ENCODE results near the gene SH3GLB1.
A peak's percentile ranks its signal among the peaks of the same experiment; 100 is the strongest.

The SH3GLB1 gene

DNA sequence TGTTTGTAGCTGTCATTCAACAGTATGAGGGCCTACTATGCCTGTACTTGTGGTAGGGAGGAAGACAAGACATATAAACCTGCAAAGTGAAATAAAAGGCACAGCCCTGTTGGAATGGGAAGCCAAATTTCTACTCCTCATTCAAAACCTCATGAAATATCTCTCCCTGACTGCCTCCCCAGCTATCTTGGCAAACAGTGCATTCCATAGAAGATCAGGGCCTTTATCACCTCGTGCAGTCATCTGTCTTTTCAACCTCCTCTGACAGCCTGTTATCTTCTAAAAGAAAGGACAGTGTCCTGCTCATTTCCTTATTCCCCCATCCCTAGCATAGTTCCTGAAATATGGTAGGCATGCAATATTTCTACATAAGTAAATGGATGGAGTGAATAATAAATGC lies 71.0 kb downstream of the SH3GLB1 start:
- H3K4me1 ChIP-seq (ENCODE audit: insufficient read depth, poor library complexity, severe bottlenecking) = peaks cover 43% of the 10 kb centered on the region
- H3K36me3 ChIP-seq (ENCODE audit: low read depth) = no peaks in the 10 kb centered on the region
- no peak overlapping the region for H3K4me3 ChIP-seq (ENCODE audit: severe bottlenecking)
- peak overlapping the region; percentile 94 for H3K27ac ChIP-seq (ENCODE audit: poor library complexity, severe bottlenecking)
- ATAC-seq (ENCODE audit: low read depth) (no peak), DNase-seq (ENCODE audit: low spot score) (no peak)
- TF ChIP-seq, protein P1, sequence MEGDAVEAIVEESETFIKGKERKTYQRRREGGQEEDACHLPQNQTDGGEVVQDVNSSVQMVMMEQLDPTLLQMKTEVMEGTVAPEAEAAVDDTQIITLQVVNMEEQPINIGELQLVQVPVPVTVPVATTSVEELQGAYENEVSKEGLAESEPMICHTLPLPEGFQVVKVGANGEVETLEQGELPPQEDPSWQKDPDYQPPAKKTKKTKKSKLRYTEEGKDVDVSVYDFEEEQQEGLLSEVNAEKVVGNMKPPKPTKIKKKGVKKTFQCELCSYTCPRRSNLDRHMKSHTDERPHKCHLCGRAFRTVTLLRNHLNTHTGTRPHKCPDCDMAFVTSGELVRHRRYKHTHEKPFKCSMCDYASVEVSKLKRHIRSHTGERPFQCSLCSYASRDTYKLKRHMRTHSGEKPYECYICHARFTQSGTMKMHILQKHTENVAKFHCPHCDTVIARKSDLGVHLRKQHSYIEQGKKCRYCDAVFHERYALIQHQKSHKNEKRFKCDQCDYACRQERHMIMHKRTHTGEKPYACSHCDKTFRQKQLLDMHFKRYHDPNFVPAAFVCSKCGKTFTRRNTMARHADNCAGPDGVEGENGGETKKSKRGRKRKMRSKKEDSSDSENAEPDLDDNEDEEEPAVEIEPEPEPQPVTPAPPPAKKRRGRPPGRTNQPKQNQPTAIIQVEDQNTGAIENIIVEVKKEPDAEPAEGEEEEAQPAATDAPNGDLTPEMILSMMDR (IDR thresholded peaks at IDR 0.05; ENCODE audit: poor library complexity, severe bottlenecking) = no peak
- H3K27me3 ChIP-seq (ENCODE audit: insufficient read depth, poor library complexity, severe bottlenecking) = no peaks in the 10 kb centered on the region
- no peaks in the 10 kb centered on the region for H3K9me3 ChIP-seq (ENCODE audit: severe bottlenecking)

DNA sequence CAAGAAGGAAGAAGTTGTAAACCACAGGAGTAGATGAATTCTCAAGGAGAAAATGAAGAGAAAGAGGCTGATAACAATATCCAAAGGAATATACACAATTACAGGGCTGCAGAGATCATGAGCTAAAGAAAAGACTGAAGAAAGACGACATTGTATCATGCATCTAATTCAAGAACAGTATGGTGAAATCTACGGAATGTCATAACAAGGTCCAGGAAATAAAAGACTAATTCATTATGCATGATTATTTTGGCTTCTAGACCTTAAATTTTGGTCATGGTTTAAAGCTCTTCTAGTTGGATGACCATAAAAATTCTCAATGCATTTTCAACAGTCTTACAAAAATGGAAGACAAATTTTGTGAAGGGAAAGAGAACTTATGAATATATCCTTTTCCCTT lies 71.7 kb downstream of the SH3GLB1 start:
- Histone ChIP-seq H3K9me3 (ENCODE audit: severe bottlenecking) (no peaks in the 10 kb centered on the region), H3K4me1 (ENCODE audit: insufficient read depth, poor library complexity, severe bottlenecking) (peaks cover 48% of the 10 kb centered on the region), H3K36me3 (ENCODE audit: low read depth) (no peaks in the 10 kb centered on the region), H3K27ac (ENCODE audit: poor library complexity, severe bottlenecking) (no peak overlapping the region), H3K4me3 (ENCODE audit: severe bottlenecking) (no peak overlapping the region), H3K27me3 (ENCODE audit: insufficient read depth, poor library complexity, severe bottlenecking) (no peaks in the 10 kb centered on the region)
- TF ChIP-seq, protein P1 (IDR thresholded peaks at IDR 0.05; ENCODE audit: poor library complexity, severe bottlenecking) = no peak
- ATAC-seq (ENCODE audit: low read depth) (no peak), DNase-seq (ENCODE audit: low spot score) (no peak)

DNA sequence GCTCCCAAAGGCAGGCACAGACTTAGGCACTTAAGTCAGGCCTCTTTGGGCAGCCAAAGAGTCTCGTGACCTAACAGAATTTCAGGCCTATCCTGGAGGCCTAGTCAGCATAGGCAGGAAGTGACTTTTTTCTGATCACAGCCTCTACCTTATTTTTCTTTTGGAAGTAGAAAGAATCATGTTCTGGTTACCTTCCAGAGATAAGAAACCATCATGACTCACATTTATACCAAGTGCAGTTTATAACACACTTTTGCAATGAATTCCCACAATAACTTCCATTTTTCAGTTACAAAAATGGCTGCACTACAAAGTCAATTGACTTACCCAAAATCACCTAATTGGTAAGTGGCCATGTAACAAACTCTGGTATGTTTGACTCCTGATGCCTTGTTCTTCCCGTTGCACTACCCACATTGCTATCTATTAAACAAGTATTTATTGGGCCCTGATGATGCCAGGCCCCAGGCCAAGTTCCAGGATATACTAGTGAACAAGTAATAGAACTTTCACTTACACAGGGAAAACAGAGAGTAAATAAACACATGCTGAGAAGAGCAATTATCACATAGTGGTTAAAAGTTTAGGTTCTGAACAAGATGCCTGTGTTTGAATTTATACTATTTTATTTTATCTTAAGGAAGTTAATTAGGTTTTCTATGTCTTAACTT lies 74.3 kb downstream of the SH3GLB1 start:
- DNase-seq (ENCODE audit: low spot score) (no peak), ATAC-seq (ENCODE audit: low read depth) (no peak)
- Histone ChIP-seq H3K4me1 (ENCODE audit: insufficient read depth, poor library complexity, severe bottlenecking) (peaks cover 41% of the 10 kb centered on the region), H3K4me3 (ENCODE audit: severe bottlenecking) (no peak overlapping the region), H3K9me3 (ENCODE audit: severe bottlenecking) (no peaks in the 10 kb centered on the region), H3K36me3 (ENCODE audit: low read depth) (no peaks in the 10 kb centered on the region), H3K27me3 (ENCODE audit: insufficient read depth, poor library complexity, severe bottlenecking) (no peaks in the 10 kb centered on the region), H3K27ac (ENCODE audit: poor library complexity, severe bottlenecking) (peak overlapping the region; percentile 71)
- TF ChIP-seq, protein P1 (IDR thresholded peaks at IDR 0.05; ENCODE audit: poor library complexity, severe bottlenecking) = no peak

DNA sequence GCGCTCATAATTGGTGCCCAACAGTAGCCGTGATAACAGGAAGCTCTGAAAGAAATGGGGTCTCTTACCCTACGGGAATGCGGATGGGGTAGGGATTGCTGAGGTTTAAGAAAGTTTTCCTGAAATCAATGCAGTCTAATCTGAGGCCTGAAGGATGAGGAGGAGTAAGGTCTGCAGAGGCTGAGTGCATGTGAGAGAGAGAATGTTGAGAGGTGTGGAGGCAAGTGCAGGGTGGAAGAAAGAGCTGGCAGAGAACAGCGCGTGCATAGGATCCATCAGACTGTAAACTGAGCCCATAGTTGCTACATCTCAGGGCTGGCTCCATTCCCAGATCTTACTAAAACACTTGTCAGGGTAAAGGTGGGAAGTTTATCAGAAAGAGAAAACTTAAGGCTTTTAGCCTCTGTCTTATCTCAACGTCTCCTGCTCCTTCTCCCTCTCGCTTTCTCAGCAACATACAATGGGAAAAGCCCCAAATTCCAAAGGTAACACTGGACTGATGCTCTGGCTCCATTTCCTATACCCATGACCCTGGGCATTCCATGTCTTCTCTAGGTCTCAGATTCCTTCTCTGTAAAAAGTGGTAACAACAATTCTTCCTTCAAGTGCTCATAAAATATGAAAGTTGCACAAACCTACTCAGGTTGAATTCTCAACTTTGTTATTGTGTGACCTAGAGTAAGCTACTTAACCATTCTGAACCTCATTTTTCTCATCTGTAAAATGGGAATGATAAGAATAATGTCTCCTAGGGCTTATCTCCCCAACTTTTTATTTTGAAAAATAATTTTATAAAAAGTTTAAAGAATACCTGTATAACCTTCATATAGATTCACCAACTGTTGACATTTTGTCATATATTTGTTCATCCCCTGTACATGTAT lies 75.2 kb downstream of the SH3GLB1 start:
- no peaks in the 10 kb centered on the region for H3K27me3 ChIP-seq (ENCODE audit: insufficient read depth, poor library complexity, severe bottlenecking)
- H3K27ac ChIP-seq (ENCODE audit: poor library complexity, severe bottlenecking) = peak overlapping the region; percentile 71
- no peaks in the 10 kb centered on the region for H3K36me3 ChIP-seq (ENCODE audit: low read depth)
- ATAC-seq (ENCODE audit: low read depth) (peak; percentile 79), DNase-seq (ENCODE audit: low spot score) (no peak)
- H3K4me3 ChIP-seq (ENCODE audit: severe bottlenecking) = no peak overlapping the region
- peaks cover 34% of the 10 kb centered on the region for H3K4me1 ChIP-seq (ENCODE audit: insufficient read depth, poor library complexity, severe bottlenecking)
- TF ChIP-seq, protein P1 (IDR thresholded peaks at IDR 0.05; ENCODE audit: poor library complexity, severe bottlenecking) = no peak
- no peaks in the 10 kb centered on the region for H3K9me3 ChIP-seq (ENCODE audit: severe bottlenecking)
